ENCODE data around the gene KDM4C. TPM values are rescaled to one million over a fixed set of nuclear protein-coding genes. Genes with fewer than 3 reads are reported as not detected.

The KDM4C gene
- total and polyA plus RNA-seq, 2 of the 13 experiments (the other 11 are each of a cell fraction or from before 2014, with no cell fraction given), result 19.4 to 23.6 TPM

- no peak overlapping the region for H2AFZ ChIP-seq (ENCODE audit: low read length)
- 95% methylated on average over 4 of the region's 4 CpGs for WGBS (ENCODE audit: low lambda C conversion rate)
- CTCF ChIA-PET (ENCODE audit: low intra/inter-chr PET ratio, low total read pairs), result no interaction called here
- H3K9me3 ChIP-seq (ENCODE audit: low read length), result no peaks in the 10 kb centered on the region
- no peaks in the 10 kb centered on the region for H3K4me1 ChIP-seq (ENCODE audit: insufficient read depth, low read length)
- BruUV-seq (replicated peaks), result no TSS peak
- H3K36me3 ChIP-seq (replicated peaks in 1 of 2; ENCODE audit: control insufficient read depth in 1 of 2, insufficient read depth in 2 of 2, low read length in 2 of 2), result peaks cover under 1 to 3% of the 10 kb centered on the region in 2 experiments; a peak in 2 of 5 replicates
- DNase-seq (ENCODE audit: low spot score) (no peak), FAIRE-seq (no peak), ATAC-seq (no peak)
- H3K4me3 ChIP-seq (replicated peaks in 1 of 3; ENCODE audit: insufficient read depth in 1 of 3, low read depth in 2 of 3, low read length in 3 of 3), result no peak overlapping the region
- H4K20me1 ChIP-seq (ENCODE audit: insufficient read depth, low read length), result no peaks in the 10 kb centered on the region
- no peaks in the 10 kb centered on the region for H3K79me2 ChIP-seq (ENCODE audit: insufficient read depth, low read length)
- no peak overlapping the region for H3K27ac ChIP-seq (ENCODE audit: extremely low read length, insufficient read depth, low read length)
- intact Hi-C loops (cut with micrococcal nuclease; ENCODE audit: unreplicated experiment) (no loop called here), in situ Hi-C loops (cut with HindIII; ENCODE audit: extremely low pct_ligation_motif_present, low pct_unique_long_range_greater_than_20kb) (loop anchor here (10.0 kb wide), 1 partner anchor 62 kb away; no protein-coding TSS in a partner anchor)
- no peaks in the 10 kb centered on the region for H3K27me3 ChIP-seq (ENCODE audit: control insufficient read depth in 1 of 2, insufficient read depth in 2 of 2, low read length in 2 of 2)
- no peak overlapping the region for H3K9ac ChIP-seq (ENCODE audit: insufficient read depth, low read depth, low read length)
- POLR2A ChIA-PET, result no interaction called here
- TF ChIP-seq NR2F2 (IDR thresholded peaks at IDR 0.05; ENCODE audit: borderline replicate concordance, low read depth) (no peak), SRY (CRISPR knock-in tag; IDR thresholded peaks at IDR 0.05) (no peak), SNAPC2 (CRISPR knock-in tag; IDR thresholded peaks at IDR 0.05) (no peak), KLF15 (CRISPR knock-in tag; IDR thresholded peaks at IDR 0.05; ENCODE audit: borderline replicate concordance) (no peak), TBX2 (CRISPR knock-in tag; IDR thresholded peaks at IDR 0.05; ENCODE audit: borderline replicate concordance) (no peak), ZSCAN30 (CRISPR knock-in tag; IDR thresholded peaks at IDR 0.05) (no peak), ZNF235 (CRISPR knock-in tag; IDR thresholded peaks at IDR 0.05; ENCODE audit: borderline replicate concordance) (no peak), ZNF333 (CRISPR knock-in tag; IDR thresholded peaks at IDR 0.05; ENCODE audit: borderline replicate concordance) (no peak)
- H3K4me2 ChIP-seq (ENCODE audit: low read depth, low read length), result no peak overlapping the region
These were observed 335.3 kb downstream of the KDM4C start for GRCh38 chr9:7093040-7093439.

GRCh38 chr9:7094052-7094451, 336.3 kb downstream of the KDM4C start:
- ChIA-PET CTCF (ENCODE audit: low intra/inter-chr PET ratio, low total read pairs) (no interaction called here), POLR2A (no interaction called here)
- DNase-seq (ENCODE audit: low spot score) (peak; percentile 15), FAIRE-seq (no peak), ATAC-seq (peak; percentile 85)
- H3K4me1 ChIP-seq (ENCODE audit: insufficient read depth, low read length), result no peaks in the 10 kb centered on the region
- H3K4me3 ChIP-seq (replicated peaks in 1 of 3; ENCODE audit: insufficient read depth in 1 of 3, low read depth in 2 of 3, low read length in 3 of 3), result no peak overlapping the region
- no peak overlapping the region for H3K4me2 ChIP-seq (ENCODE audit: low read depth, low read length)
- no peaks in the 10 kb centered on the region for H3K27me3 ChIP-seq (ENCODE audit: control insufficient read depth in 1 of 2, insufficient read depth in 2 of 2, low read length in 2 of 2)
- no peak overlapping the region for H2AFZ ChIP-seq (ENCODE audit: low read length)
- no peak overlapping the region for H3K27ac ChIP-seq (ENCODE audit: extremely low read length, insufficient read depth, low read length)
- BruUV-seq (replicated peaks), result no TSS peak
- no peak overlapping the region for H3K9ac ChIP-seq (ENCODE audit: insufficient read depth, low read depth, low read length)
- in situ Hi-C loops (cut with HindIII; ENCODE audit: extremely low pct_ligation_motif_present, low pct_unique_long_range_greater_than_20kb) (loop anchor here (10.0 kb wide), 1 partner anchor 61 kb away; no protein-coding TSS in a partner anchor), intact Hi-C loops (cut with micrococcal nuclease; ENCODE audit: unreplicated experiment) (no loop called here)
- no peaks in the 10 kb centered on the region for H3K79me2 ChIP-seq (ENCODE audit: insufficient read depth, low read length)
- H3K9me3 ChIP-seq (ENCODE audit: low read length), result no peaks in the 10 kb centered on the region
- peaks cover 0 to 3% of the 10 kb centered on the region in 2 experiments; a peak in 2 of 5 replicates for H3K36me3 ChIP-seq (replicated peaks in 1 of 2; ENCODE audit: control insufficient read depth in 1 of 2, insufficient read depth in 2 of 2, low read length in 2 of 2)
- WGBS (ENCODE audit: low lambda C conversion rate), result 98% methylated on average over 2 of the region's 2 CpGs
- no peaks in the 10 kb centered on the region for H4K20me1 ChIP-seq (ENCODE audit: insufficient read depth, low read length)
- TF ChIP-seq PHF5A (CRISPR knock-in tag; IDR thresholded peaks at IDR 0.05; ENCODE audit: low read depth, unreplicated experiment) (no peak), ZNF891 (CRISPR knock-in tag; IDR thresholded peaks at IDR 0.05) (no peak), DRAP1 (CRISPR knock-in tag; IDR thresholded peaks at IDR 0.05) (no peak), WIZ (CRISPR knock-in tag; IDR thresholded peaks at IDR 0.05) (no peak), ZHX2 (IDR thresholded peaks at IDR 0.05; ENCODE audit: low read depth) (no peak), ZHX2 (CRISPR knock-in tag; IDR thresholded peaks at IDR 0.05; ENCODE audit: borderline replicate concordance) (no peak)
